HG03565 (cell line): Measurements from ENCODE around the gene FOXD4.
"Not testable (repeated sequence)": the region's sequence is repeated elsewhere in the genome, so short reads cannot be mapped to it uniquely, and the experiment has no call there.

Source experiments
- ATAC-seq: cut with Tn5 transposase; IDR thresholded peaks from one replicate; pipeline ENCODE4 v1.9.1; 2021; ENCODE audit warnings: mild to moderate bottlenecking, moderate library complexity; ENCODE audit not compliant: unreplicated experiment

FOXD4 gene

GRCh38 chr9:94323-94722 is 23.9 kb downstream of the FOXD4 start:
- ATAC-seq: not testable (repeated sequence)

- ATAC-seq: not testable (repeated sequence)
Observed at GRCh38 chr9:93909-94308, 24.3 kb downstream of the FOXD4 start.

DNA sequence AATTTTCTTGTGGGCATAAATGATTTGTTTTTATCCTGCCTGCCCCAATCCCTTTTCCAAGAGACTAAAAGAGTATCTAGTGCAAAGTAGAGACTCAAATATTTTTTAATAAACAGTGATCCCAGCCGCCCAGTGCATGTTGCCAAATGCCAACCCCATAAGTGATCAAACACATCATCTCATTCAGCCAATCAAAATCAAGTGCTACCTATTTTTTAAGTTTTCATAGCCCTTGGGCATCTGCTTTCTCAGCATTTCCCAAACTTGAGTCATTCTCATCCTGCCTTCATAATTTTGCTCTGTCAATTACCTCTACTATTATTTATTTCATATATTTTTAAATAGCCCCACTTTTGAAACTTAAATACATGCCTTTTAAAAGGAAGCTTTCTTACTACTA is 27.4 kb downstream of the FOXD4 start:
- not testable (repeated sequence) for ATAC-seq

GRCh38 chr9:88396-89037 is 29.7 kb downstream of the FOXD4 start:
- not testable (repeated sequence) for ATAC-seq

DNA sequence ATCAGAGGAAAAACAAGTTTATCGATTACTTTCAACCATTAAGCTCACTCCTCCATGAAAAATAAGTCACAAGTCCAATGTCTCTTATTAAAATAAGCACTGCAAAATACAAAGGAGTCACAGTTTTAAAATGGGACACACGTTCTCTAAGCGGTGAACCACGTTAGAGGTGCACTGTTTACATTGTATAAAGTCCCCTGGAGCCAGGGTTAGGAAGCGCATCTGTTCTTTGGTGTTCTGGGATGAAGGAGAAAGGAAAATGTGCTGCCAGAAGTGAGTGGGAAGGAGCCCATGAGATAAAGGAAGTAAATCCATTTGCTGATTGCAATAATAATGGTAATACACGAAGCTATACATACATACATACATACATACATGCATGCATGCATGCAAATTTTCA is 30.4 kb downstream of the FOXD4 start:
- not testable (repeated sequence) for ATAC-seq

GRCh38 chr9:87105-87504 is 31.1 kb downstream of the FOXD4 start:
- ATAC-seq: not testable (repeated sequence)

DNA sequence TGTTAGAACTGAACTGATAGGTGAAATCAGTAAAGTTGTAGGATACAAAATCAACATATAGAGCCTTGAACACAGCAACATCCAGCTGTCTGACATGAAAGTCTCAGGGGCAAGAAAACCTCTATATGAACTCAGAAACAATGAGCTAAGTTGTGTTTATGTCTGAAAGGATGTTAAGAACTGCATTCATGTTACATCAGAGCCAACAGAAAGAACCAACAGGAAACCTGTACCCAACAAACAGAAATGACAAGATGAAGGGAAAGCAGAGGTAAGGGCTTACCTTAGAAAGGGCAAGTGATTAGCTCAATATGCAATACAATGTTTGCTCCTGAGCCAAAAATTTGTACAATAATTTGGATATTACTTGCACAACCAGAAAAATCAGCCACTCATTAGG is 31.5 kb downstream of the FOXD4 start:
- ATAC-seq: not testable (repeated sequence)

DNA sequence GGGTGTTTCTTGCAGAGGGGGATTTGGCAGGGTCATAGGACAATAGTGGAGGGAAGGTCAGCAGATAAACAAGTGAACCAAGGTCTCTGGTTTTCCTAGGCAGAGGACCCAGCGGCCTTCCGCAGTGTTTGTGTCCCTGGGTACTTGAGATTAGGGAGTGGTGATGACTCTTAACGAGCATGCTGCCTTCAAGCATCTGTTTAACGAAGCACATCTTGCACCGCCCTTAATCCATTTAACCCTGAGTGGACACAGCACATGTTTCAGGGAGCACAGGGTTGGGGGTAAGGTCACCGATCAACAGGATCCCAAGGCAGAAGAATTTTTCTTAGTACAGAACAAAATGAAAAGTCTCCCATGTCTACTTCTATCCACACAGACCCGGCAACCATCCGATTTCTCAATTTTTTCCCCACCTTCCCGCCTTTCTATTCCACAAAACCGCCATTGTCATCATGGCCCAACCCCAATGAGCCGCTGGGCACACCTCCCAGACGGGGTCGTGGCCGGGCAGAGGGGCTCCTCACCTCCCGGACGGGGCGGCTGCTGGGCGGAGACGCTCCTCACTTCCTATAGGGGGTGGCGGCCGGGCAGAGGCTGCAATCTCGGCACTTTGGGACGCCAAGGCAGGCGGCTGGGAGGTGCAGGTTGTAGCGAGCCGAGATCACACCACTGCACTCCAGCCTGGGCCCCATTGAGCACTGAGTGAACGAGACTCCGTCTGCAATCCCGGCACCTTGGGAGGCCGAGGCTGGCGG is 35.1 kb downstream of the FOXD4 start:
- ATAC-seq: not testable (repeated sequence)

- ATAC-seq: not testable (repeated sequence)
Observed at GRCh38 chr9:78333-78732, 39.9 kb downstream of the FOXD4 start.

- ATAC-seq: not testable (repeated sequence)
Observed at GRCh38 chr9:76389-76788, 41.8 kb downstream of the FOXD4 start.

GRCh38 chr9:73900-74525 is 44.2 kb downstream of the FOXD4 start:
- ATAC-seq: not testable (repeated sequence)

GRCh38 chr9:73076-73899 is 44.9 kb downstream of the FOXD4 start:
- not testable (repeated sequence) for ATAC-seq
